GM12878 (cell line): ENCODE results near the gene COTL1. TPM values are rescaled to one million over a fixed set of nuclear protein-coding genes. Genes with fewer than 3 reads are reported as not detected.
A peak's percentile ranks its signal among the peaks of the same experiment; 100 is the strongest.

Experiments
- ASH2L ChIP-seq: fragments of 300-600, 200-600 bp; sonication (generic); IDR thresholded peaks from 2 replicates; pipeline ENCODE4 v1.6.1; 2017; ENCODE audit warnings: low read depth, mild to moderate bottlenecking, borderline replicate concordance
- BCL11A ChIP-seq: IDR thresholded peaks from 2 replicates; pipeline ENCODE4 v1.6.1; 2011; ENCODE audit warnings: low read depth, low read length
- BHLHE40 ChIP-seq, 2 experiments: fragments of 450-650 bp in 1 of 2; IDR thresholded peaks; 2 replicates each; pipeline ENCODE4 v1.6.1; 2011 to 2017; ENCODE audit warnings: low read depth in 2 of 2, borderline replicate concordance in 1 of 2, improper control_type of control experiment in 1 of 2, low read length in 1 of 2, mild to moderate bottlenecking in 1 of 2
- CEBPB ChIP-seq, 2 experiments: fragments of 150-350 bp in 1 of 2; IDR thresholded peaks; 2 replicates each; pipeline ENCODE4 v1.6.1; 2012 to 2014; ENCODE audit warnings: low read depth in 2 of 2, low read length in 2 of 2, borderline replicate concordance in 1 of 2, inconsistent platforms in 1 of 2
- CHD1 ChIP-seq: IDR thresholded peaks from 2 replicates; pipeline ENCODE4 v1.6.1; 2012; ENCODE audit warnings: low read depth, low read length, improper control_type of control experiment
- CHD2 ChIP-seq: IDR thresholded peaks from 2 replicates; pipeline ENCODE4 v1.6.1; 2011; ENCODE audit warnings: low read depth, low read length, improper control_type of control experiment, borderline replicate concordance
- CREB1 ChIP-seq: IDR thresholded peaks from 2 replicates; pipeline ENCODE4 v1.6.1; 2012; ENCODE audit warnings: low read depth, mild to moderate bottlenecking, inconsistent platforms
- FOS ChIP-seq: IDR thresholded peaks from 3 replicates; pipeline ENCODE4 v1.6.1; 2011; ENCODE audit warnings: borderline replicate concordance; ENCODE audit not compliant: insufficient read length; ENCODE audit errors: extremely low read depth
- GATAD2B ChIP-seq: fragments of 450-650 bp; conservative IDR thresholded peaks from 2 replicates; pipeline ENCODE4 v1.6.1; 2017; ENCODE audit warnings: low read depth, mild to moderate bottlenecking, moderate library complexity
- HDAC6 ChIP-seq: fragments of 200-600 bp; sonication (generic); IDR thresholded peaks from one replicate; pipeline ENCODE4 v1.8.0; 2017; ENCODE audit warnings: antibody characterized with exemption; ENCODE audit not compliant: unreplicated experiment
- IKZF2 ChIP-seq, 2 experiments: fragments of 450-650 bp; IDR thresholded peaks; 2 replicates each; pipeline ENCODE4 v1.6.1; 2017; ENCODE audit warnings: mild to moderate bottlenecking in 2 of 2, moderate library complexity in 2 of 2
- LARP7 ChIP-seq: fragments of 450-650 bp; IDR thresholded peaks from 2 replicates; pipeline ENCODE4 v1.6.1; 2017; ENCODE audit warnings: mild to moderate bottlenecking
- NBN ChIP-seq: fragments of 450-650 bp; IDR thresholded peaks from 2 replicates; pipeline ENCODE4 v1.6.1; 2016
- PAX5 ChIP-seq: IDR thresholded peaks from 2 replicates; pipeline ENCODE4 v1.6.1; 2011; ENCODE audit warnings: low read depth, low read length, borderline replicate concordance
- PML ChIP-seq: IDR thresholded peaks from 2 replicates; pipeline ENCODE4 v1.6.1; 2012; ENCODE audit warnings: low read length, inconsistent platforms
- POLR2AphosphoS2 ChIP-seq: IDR thresholded peaks from 2 replicates; pipeline ENCODE4 v1.6.1; 2011; ENCODE audit warnings: low read depth, mild to moderate bottlenecking, low read length, improper control_type of control experiment, moderate library complexity
- POLR2AphosphoS5 ChIP-seq: IDR thresholded peaks from 2 replicates; pipeline ENCODE4 v1.6.1; 2011; ENCODE audit warnings: mild to moderate bottlenecking, low read length, inconsistent platforms
- PRDM15 ChIP-seq: fragments of 450-650 bp; formaldehyde crosslinking; IDR thresholded peaks from 2 replicates; pipeline ENCODE4 v1.4.0; 2020; ENCODE audit warnings: mild to moderate bottlenecking, moderate library complexity
- RAD21 ChIP-seq: IDR thresholded peaks from 2 replicates; pipeline ENCODE4 v1.6.1; 2011; ENCODE audit warnings: mild to moderate bottlenecking, low read depth, low read length, moderate library complexity; ENCODE audit not compliant: insufficient read depth
- TCF12 ChIP-seq: IDR thresholded peaks from 2 replicates; pipeline ENCODE4 v1.6.1; 2011; ENCODE audit warnings: low read depth, mild to moderate bottlenecking, low read length
- TCF3 ChIP-seq: IDR thresholded peaks from 2 replicates; pipeline ENCODE4 v1.6.1; 2012; ENCODE audit warnings: low read depth, mild to moderate bottlenecking, low read length, borderline replicate concordance; ENCODE audit not compliant: insufficient read depth
- ZNF274 ChIP-seq: IDR thresholded peaks from one replicate; pipeline ENCODE4 v1.8.0; 2011; ENCODE audit not compliant: insufficient read length, insufficient read depth
- polyA plus RNA-seq, 11 experiments: library from polyadenylated mRNA; depleted of rRNA in 4 of 11; unstranded in 6 of 11; stranded (reverse) in 5 of 11; fragments of >200 nt; fragmentation: Nextera tagmentation in 4 of 11; fragmentation: Illumina TruSeq in 1 of 11; extraction: Ambion mirVana in 4 of 11; extraction: Trizol in 1 of 11; gene quantifications; 1 replicate in 1 of 11; 2 replicates in 10 of 11; pipeline versions ENCODE4 v1.2.1 to v1.2.3, GENCODE V29; 2011 to 2016; ENCODE audit warnings: inconsistent platforms in 2 of 11, missing spikeins in 2 of 11, low read depth in 1 of 11
- total RNA-seq, 4 experiments: library from RNA; depleted of rRNA in 3 of 4; stranded (reverse); fragments of >200 nt in 3 of 4; fragmentation: Illumina TruSeq in 1 of 4; extraction: Trizol in 1 of 4; gene quantifications; 2 replicates each; pipeline versions ENCODE4 v1.2.1 to v1.2.3, GENCODE V29; 2013 to 2021
- TF ChIP-seq, protein P1 (sequence below): IDR thresholded peaks from 2 replicates; pipeline ENCODE4 v1.6.1; 2012; ENCODE audit warnings: mild to moderate bottlenecking, low read depth, low read length

COTL1 gene
- total and polyA plus RNA-seq, 10 of the 15 experiments (the other 5 are each of a cell fraction or from before 2014, with no cell fraction given), result 140 to 894 (median 330) TPM

DNA sequence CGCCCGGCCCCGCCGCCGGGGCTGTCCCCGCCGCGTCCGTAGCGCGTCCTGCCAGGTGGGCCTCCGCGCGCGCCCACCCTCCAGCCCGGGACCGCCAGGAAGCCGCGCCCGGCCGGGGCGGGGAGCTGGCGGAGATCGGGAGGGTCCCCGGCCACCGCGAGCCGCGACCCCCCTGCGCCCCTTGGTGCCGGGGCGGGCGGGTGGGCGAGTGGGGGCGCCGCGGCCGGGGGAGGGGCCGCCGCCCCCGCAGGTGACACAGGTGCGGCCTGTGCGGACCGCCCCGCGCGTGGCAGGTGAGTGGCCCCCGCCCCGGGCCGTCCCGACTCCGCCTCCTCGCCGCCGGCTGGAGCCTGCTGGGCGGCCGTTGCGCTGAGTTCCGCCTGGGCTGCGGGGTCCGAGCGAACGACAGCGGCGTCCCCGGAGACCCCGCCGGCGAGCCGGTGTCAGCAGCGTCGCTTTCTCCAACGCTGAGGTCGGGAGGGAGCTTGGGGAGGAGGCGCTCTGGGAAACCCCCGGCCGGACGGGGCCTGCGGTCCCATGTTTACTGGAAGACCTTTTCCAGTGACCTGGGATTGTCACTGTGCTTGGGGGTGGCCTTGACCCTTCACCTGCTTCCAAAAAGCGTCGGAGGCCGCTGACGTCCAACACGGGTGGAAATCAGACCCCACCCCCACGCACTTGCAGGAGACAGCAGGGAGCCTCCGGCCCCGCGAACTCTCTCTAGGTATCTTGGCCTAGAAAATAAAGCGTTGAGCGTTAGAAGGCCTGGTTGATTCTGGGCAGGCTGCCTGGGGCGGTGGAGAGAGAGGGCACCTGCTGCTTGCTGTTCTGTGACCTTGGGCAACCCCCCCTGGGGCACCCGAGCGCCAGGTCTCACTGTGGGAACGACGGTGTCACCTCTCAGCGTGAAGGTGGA, 31.0 kb upstream of the COTL1 start (continued):
- peak; percentile 60 for TF ChIP-seq POLR2AphosphoS5
- TF ChIP-seq BHLHE40 (IDR thresholded peaks at IDR 0.05; ENCODE audit: borderline replicate concordance in 1 of 2, low read depth in 2 of 2, low read length in 1 of 2), result peak in 1 of 2 experiments; percentile 60; a peak in 2 of 4 replicates
- no peak for TF ChIP-seq CREB1
- TF ChIP-seq IKZF2 (IDR thresholded peaks at IDR 0.05), result peak in 1 of 2 experiments; percentile 31; a peak in 1 of 4 replicates
- no peak; the same call in 1 of the 2 replicates for TF ChIP-seq PAX5
- TF ChIP-seq TCF3, result peak; percentile 10; the same call in 1 of the 2 replicates
- TF ChIP-seq NBN, result 0 out of 2 replicates have a peak, but pooled peaks have one; percentile 19
- no peak for TF ChIP-seq CHD2
- TF ChIP-seq, protein P1, sequence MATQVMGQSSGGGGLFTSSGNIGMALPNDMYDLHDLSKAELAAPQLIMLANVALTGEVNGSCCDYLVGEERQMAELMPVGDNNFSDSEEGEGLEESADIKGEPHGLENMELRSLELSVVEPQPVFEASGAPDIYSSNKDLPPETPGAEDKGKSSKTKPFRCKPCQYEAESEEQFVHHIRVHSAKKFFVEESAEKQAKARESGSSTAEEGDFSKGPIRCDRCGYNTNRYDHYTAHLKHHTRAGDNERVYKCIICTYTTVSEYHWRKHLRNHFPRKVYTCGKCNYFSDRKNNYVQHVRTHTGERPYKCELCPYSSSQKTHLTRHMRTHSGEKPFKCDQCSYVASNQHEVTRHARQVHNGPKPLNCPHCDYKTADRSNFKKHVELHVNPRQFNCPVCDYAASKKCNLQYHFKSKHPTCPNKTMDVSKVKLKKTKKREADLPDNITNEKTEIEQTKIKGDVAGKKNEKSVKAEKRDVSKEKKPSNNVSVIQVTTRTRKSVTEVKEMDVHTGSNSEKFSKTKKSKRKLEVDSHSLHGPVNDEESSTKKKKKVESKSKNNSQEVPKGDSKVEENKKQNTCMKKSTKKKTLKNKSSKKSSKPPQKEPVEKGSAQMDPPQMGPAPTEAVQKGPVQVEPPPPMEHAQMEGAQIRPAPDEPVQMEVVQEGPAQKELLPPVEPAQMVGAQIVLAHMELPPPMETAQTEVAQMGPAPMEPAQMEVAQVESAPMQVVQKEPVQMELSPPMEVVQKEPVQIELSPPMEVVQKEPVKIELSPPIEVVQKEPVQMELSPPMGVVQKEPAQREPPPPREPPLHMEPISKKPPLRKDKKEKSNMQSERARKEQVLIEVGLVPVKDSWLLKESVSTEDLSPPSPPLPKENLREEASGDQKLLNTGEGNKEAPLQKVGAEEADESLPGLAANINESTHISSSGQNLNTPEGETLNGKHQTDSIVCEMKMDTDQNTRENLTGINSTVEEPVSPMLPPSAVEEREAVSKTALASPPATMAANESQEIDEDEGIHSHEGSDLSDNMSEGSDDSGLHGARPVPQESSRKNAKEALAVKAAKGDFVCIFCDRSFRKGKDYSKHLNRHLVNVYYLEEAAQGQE, result no peak
- TF ChIP-seq GATAD2B, result 0 out of 2 replicates have a peak, but pooled peaks have one; percentile 43
- TF ChIP-seq CHD1, result no peak
- no peak for TF ChIP-seq POLR2AphosphoS2
- TF ChIP-seq LARP7, result peak; percentile 50; the same call in 1 of the 2 replicates
- no peak for TF ChIP-seq TCF12
- no peak for TF ChIP-seq ZNF274
- no peak for TF ChIP-seq CEBPB (IDR thresholded peaks at IDR 0.05; ENCODE audit: borderline replicate concordance in 1 of 2, low read depth in 2 of 2, low read length in 2 of 2)
- TF ChIP-seq RAD21, result no peak
- no peak for TF ChIP-seq BCL11A
- TF ChIP-seq PML, result no peak
- TF ChIP-seq FOS, result no peak
- TF ChIP-seq HDAC6, result no peak
- TF ChIP-seq PRDM15 (CRISPR knock-in tag), result no peak
- TF ChIP-seq ASH2L, result no peak
